HEK293 (cell line): ENCODE data around the gene NOL6.

Experiments used
- CTCF ChIA-PET: fragments of 350-600 bp; formaldehyde crosslinking; extraction: SDS; loops from one replicate; lab custom pipeline; 2021; ENCODE audit warnings: antibody characterized with exemption; lab: Yijun Ruan, JAX
- POLR2A ChIA-PET: fragments of 300-600 bp; formaldehyde crosslinking; extraction: SDS; loops from one replicate; lab custom pipeline; 2020; ENCODE audit warnings: antibody characterized with exemption, inconsistent platforms; lab: Yijun Ruan, JAX
- H3K27ac ChIP-seq: fragments of 200-500 bp; sonication (Bioruptor generic); 2 replicates; pipeline ENCODE4 v1.5.1; 2014; ENCODE audit warnings: low read depth, low read length, control low read depth, inconsistent platforms; ENCODE audit errors: extremely low read depth
- H3K36me3 ChIP-seq, 2 experiments: fragments of 200-500 bp in 1 of 2; sonication (Bioruptor generic) in 1 of 2; 1 replicate in 1 of 2; 2 replicates in 1 of 2; pipeline ENCODE4 v1.5.1; 2014 to 2017; ENCODE audit warnings: inconsistent platforms in 2 of 2, low read length in 2 of 2; ENCODE audit not compliant: control insufficient read depth in 2 of 2, insufficient read depth in 1 of 2
- H3K4me1 ChIP-seq: fragments of 200-500 bp; sonication (Bioruptor generic); 2 replicates; pipeline ENCODE4 v1.5.1; 2014; ENCODE audit warnings: mild to moderate bottlenecking, low read length, inconsistent platforms; ENCODE audit not compliant: control insufficient read depth, insufficient read depth
- H3K4me3 ChIP-seq: 2 replicates; pipeline ENCODE4 v1.5.1; 2011; ENCODE audit warnings: low read depth, mild to moderate bottlenecking, control low read depth, low read length, moderate library complexity
- H3K9me3 ChIP-seq: fragments of 200-500 bp; sonication (Bioruptor generic); 2 replicates; pipeline ENCODE4 v1.5.1; 2014; ENCODE audit warnings: low read depth, low read length, inconsistent platforms; ENCODE audit not compliant: control insufficient read depth, insufficient read depth
- BCL11A ChIP-seq: fragments of 450-650 bp; formaldehyde crosslinking; IDR thresholded peaks from 2 replicates; pipeline ENCODE4 v1.5.1; 2016; ENCODE audit warnings: low read depth, missing biosample characterization, missing genetic modification characterization
- GFI1B ChIP-seq: fragments of 450-650 bp; formaldehyde crosslinking; IDR thresholded peaks from 2 replicates; pipeline ENCODE4 v1.5.1; 2016; ENCODE audit warnings: missing biosample characterization, missing genetic modification characterization
- KLF9 ChIP-seq: fragments of 450-650 bp; formaldehyde crosslinking; IDR thresholded peaks from 2 replicates; pipeline ENCODE4 v1.5.1; 2016; ENCODE audit warnings: missing biosample characterization, missing genetic modification characterization, low read depth
- OSR2 ChIP-seq: fragments of 450-650 bp; formaldehyde crosslinking; IDR thresholded peaks from 2 replicates; pipeline ENCODE4 v1.5.1; 2016; ENCODE audit warnings: missing biosample characterization, missing genetic modification characterization
- SP3 ChIP-seq: fragments of 450-650 bp; formaldehyde crosslinking; IDR thresholded peaks from 2 replicates; pipeline ENCODE4 v1.5.1; 2016; ENCODE audit warnings: missing biosample characterization, missing genetic modification characterization
- ZBTB20 ChIP-seq: fragments of 450-650 bp; formaldehyde crosslinking; IDR thresholded peaks from 2 replicates; pipeline ENCODE4 v1.5.1; 2016; ENCODE audit warnings: missing biosample characterization, missing genetic modification characterization
- ZFP3 ChIP-seq: fragments of 450-650 bp; formaldehyde crosslinking; IDR thresholded peaks from 2 replicates; pipeline ENCODE4 v1.5.1; 2016; ENCODE audit warnings: low read depth, missing biosample characterization, missing genetic modification characterization
- ZFP41 ChIP-seq: fragments of 450-650 bp; formaldehyde crosslinking; IDR thresholded peaks from 2 replicates; pipeline ENCODE4 v1.5.1; 2016; ENCODE audit warnings: missing biosample characterization, missing genetic modification characterization, borderline replicate concordance
- ZIC2 ChIP-seq: fragments of 450-650 bp; formaldehyde crosslinking; IDR thresholded peaks from 2 replicates; pipeline ENCODE4 v1.5.1; 2016; ENCODE audit warnings: missing biosample characterization, missing genetic modification characterization
- ZNF155 ChIP-seq: fragments of 450-650 bp; formaldehyde crosslinking; IDR thresholded peaks from 2 replicates; pipeline ENCODE4 v1.5.1; 2016; ENCODE audit warnings: missing biosample characterization, missing genetic modification characterization
- ZNF184 ChIP-seq: fragments of 450-650 bp; IDR thresholded peaks from 2 replicates; pipeline ENCODE4 v1.5.1; 2018; ENCODE audit warnings: missing biosample characterization, mild to moderate bottlenecking, missing genetic modification characterization
- ZNF23 ChIP-seq: fragments of 450-650 bp; formaldehyde crosslinking; IDR thresholded peaks from 2 replicates; pipeline ENCODE4 v1.5.1; 2016; ENCODE audit warnings: missing biosample characterization, missing genetic modification characterization, borderline replicate concordance
- ZNF433 ChIP-seq: fragments of 450-650 bp; formaldehyde crosslinking; IDR thresholded peaks from 2 replicates; pipeline ENCODE4 v1.5.1; 2016; ENCODE audit warnings: missing biosample characterization, missing genetic modification characterization, low read depth
- ZNF48 ChIP-seq: fragments of 450-650 bp; formaldehyde crosslinking; IDR thresholded peaks from 2 replicates; pipeline ENCODE4 v1.5.1; 2016; ENCODE audit warnings: missing biosample characterization, missing genetic modification characterization
- ZNF561 ChIP-seq: fragments of 450-650 bp; IDR thresholded peaks from 2 replicates; pipeline ENCODE4 v1.5.1; 2018; ENCODE audit warnings: missing biosample characterization, missing genetic modification characterization, borderline replicate concordance
- ZNF629 ChIP-seq: fragments of 450-650 bp; formaldehyde crosslinking; IDR thresholded peaks from 2 replicates; pipeline ENCODE4 v1.5.1; 2017; ENCODE audit warnings: missing biosample characterization, missing genetic modification characterization
- ZNF639 ChIP-seq: fragments of 450-650 bp; formaldehyde crosslinking; IDR thresholded peaks from 2 replicates; pipeline ENCODE4 v1.5.1; 2016; ENCODE audit warnings: missing biosample characterization, missing genetic modification characterization
- ZNF76 ChIP-seq: fragments of 450-650 bp; formaldehyde crosslinking; IDR thresholded peaks from 2 replicates; pipeline ENCODE4; 2016; ENCODE audit warnings: low read depth, missing biosample characterization, missing genetic modification characterization, borderline replicate concordance
- ZNF777 ChIP-seq: fragments of 450-650 bp; formaldehyde crosslinking; IDR thresholded peaks from 2 replicates; pipeline ENCODE4 v1.5.1; 2017; ENCODE audit warnings: missing biosample characterization, missing genetic modification characterization, borderline replicate concordance
- ZNF791 ChIP-seq: fragments of 450-650 bp; formaldehyde crosslinking; IDR thresholded peaks from 2 replicates; pipeline ENCODE4 v1.5.1; 2016; ENCODE audit warnings: missing biosample characterization, missing genetic modification characterization
- TF ChIP-seq, protein P1 (sequence below): fragments of 450-650 bp; formaldehyde crosslinking; IDR thresholded peaks from 2 replicates; pipeline ENCODE4 v1.5.0; 2017; ENCODE audit warnings: missing biosample characterization, missing genetic modification characterization, borderline replicate concordance
- TF ChIP-seq, protein P2 (sequence below): fragments of 450-650 bp; formaldehyde crosslinking; IDR thresholded peaks from 2 replicates; pipeline ENCODE4 v1.5.1; 2016; ENCODE audit warnings: missing biosample characterization, missing genetic modification characterization
- TF ChIP-seq, protein P3 (sequence below): fragments of 450-650 bp; formaldehyde crosslinking; IDR thresholded peaks from 2 replicates; pipeline ENCODE4 v1.5.1; 2016; ENCODE audit warnings: missing biosample characterization, missing genetic modification characterization
- TF ChIP-seq, protein P4 (sequence below): fragments of 450-650 bp; formaldehyde crosslinking; IDR thresholded peaks from 2 replicates; pipeline ENCODE4 v1.5.1; 2017; ENCODE audit warnings: missing biosample characterization, missing genetic modification characterization

The NOL6 gene, protein sequence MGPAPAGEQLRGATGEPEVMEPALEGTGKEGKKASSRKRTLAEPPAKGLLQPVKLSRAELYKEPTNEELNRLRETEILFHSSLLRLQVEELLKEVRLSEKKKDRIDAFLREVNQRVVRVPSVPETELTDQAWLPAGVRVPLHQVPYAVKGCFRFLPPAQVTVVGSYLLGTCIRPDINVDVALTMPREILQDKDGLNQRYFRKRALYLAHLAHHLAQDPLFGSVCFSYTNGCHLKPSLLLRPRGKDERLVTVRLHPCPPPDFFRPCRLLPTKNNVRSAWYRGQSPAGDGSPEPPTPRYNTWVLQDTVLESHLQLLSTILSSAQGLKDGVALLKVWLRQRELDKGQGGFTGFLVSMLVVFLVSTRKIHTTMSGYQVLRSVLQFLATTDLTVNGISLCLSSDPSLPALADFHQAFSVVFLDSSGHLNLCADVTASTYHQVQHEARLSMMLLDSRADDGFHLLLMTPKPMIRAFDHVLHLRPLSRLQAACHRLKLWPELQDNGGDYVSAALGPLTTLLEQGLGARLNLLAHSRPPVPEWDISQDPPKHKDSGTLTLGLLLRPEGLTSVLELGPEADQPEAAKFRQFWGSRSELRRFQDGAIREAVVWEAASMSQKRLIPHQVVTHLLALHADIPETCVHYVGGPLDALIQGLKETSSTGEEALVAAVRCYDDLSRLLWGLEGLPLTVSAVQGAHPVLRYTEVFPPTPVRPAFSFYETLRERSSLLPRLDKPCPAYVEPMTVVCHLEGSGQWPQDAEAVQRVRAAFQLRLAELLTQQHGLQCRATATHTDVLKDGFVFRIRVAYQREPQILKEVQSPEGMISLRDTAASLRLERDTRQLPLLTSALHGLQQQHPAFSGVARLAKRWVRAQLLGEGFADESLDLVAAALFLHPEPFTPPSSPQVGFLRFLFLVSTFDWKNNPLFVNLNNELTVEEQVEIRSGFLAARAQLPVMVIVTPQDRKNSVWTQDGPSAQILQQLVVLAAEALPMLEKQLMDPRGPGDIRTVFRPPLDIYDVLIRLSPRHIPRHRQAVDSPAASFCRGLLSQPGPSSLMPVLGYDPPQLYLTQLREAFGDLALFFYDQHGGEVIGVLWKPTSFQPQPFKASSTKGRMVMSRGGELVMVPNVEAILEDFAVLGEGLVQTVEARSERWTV

DNA sequence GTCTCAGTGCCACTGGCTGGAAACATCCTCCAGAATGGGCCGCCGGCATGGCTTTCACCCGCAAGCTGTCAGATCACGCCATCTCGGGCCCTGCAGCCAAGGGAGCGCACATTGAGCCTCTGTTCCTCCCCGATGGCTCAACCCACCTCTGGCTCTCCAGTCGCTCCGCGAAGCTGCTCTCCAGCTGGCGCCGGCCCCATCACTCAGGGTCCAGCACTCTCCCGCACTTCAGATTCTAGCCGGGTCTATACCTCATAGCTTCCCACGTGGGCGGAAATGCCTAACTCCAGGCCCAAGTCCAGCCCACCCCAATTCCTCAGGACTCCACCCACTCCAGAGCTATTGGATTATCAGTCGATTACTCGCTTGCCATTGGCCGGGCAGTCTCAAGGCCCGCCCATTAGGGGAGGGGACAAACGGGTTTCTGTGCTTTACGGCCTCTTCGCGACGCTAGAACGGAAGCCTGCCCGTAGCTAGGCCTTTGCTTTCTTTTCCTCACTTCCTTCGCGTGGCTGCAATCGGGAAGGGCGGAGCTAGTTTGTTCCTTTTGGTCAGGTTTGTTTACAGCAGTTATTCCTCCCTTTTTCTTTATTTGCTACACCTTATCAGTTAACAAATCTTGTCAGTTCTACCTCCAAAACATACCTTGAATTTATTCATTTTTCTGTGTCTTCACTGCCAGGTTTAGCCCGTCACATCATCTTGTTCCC lies at the start of gene NOL6:
NOL6 (minus strand) TSS at position 282 of the 710 bp plus-strand sequence; CDS start at position 200, 82 bp downstream.
- peak within 1 kb of the TSS; percentile 91 for H3K4me3 ChIP-seq
- peaks cover 8 to 34% of the 10 kb centered on the region in 2 experiments for H3K36me3 ChIP-seq
- H3K9me3 ChIP-seq, result no peaks in the 10 kb centered on the region
- H3K27ac ChIP-seq, result no peak within 1 kb of the TSS
- ChIA-PET POLR2A (interaction anchor here (0.5 to 3.6 kb wide), 33 partner anchors 9 to 574 kb away, joined by 3 to 34 read pairs (median 5); partner anchors contain the start of genes ANKRD18B, AQP3, BAG1 and CHMP5), CTCF (interaction anchor here (0.6 to 9.3 kb wide), 19 partner anchors 9 to 258 kb away, joined by 3 to 176 read pairs (median 6); partner anchors contain the start of genes ANKRD18B, AQP3 and AQP7)
- H3K4me1 ChIP-seq, result no peaks in the 10 kb centered on the region
- TF ChIP-seq ZIC2, result no peak
- TF ChIP-seq, protein P1, sequence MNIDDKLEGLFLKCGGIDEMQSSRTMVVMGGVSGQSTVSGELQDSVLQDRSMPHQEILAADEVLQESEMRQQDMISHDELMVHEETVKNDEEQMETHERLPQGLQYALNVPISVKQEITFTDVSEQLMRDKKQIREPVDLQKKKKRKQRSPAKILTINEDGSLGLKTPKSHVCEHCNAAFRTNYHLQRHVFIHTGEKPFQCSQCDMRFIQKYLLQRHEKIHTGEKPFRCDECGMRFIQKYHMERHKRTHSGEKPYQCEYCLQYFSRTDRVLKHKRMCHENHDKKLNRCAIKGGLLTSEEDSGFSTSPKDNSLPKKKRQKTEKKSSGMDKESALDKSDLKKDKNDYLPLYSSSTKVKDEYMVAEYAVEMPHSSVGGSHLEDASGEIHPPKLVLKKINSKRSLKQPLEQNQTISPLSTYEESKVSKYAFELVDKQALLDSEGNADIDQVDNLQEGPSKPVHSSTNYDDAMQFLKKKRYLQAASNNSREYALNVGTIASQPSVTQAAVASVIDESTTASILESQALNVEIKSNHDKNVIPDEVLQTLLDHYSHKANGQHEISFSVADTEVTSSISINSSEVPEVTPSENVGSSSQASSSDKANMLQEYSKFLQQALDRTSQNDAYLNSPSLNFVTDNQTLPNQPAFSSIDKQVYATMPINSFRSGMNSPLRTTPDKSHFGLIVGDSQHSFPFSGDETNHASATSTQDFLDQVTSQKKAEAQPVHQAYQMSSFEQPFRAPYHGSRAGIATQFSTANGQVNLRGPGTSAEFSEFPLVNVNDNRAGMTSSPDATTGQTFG (tag by site-specific recombination), result no peak
- no peak for TF ChIP-seq ZNF639 (tag by site-specific recombination)
- TF ChIP-seq KLF9 (tag by site-specific recombination), result no peak
- no peak for TF ChIP-seq ZNF561
- peak; percentile 44; the same call in 1 of the 2 replicates for TF ChIP-seq ZNF629 (tag by site-specific recombination)
- no peak for TF ChIP-seq ZNF155 (tag by site-specific recombination)
- TF ChIP-seq OSR2 (tag by site-specific recombination), result no peak
- TF ChIP-seq ZFP3 (tag by site-specific recombination), result no peak
- TF ChIP-seq BCL11A (tag by site-specific recombination), result no peak
- no peak for TF ChIP-seq ZNF23 (tag by site-specific recombination)
- TF ChIP-seq ZNF777 (tag by site-specific recombination), result no peak
- TF ChIP-seq ZNF76 (tag by site-specific recombination), result no peak
- no peak for TF ChIP-seq ZNF48 (tag by site-specific recombination)
- TF ChIP-seq, protein P2, sequence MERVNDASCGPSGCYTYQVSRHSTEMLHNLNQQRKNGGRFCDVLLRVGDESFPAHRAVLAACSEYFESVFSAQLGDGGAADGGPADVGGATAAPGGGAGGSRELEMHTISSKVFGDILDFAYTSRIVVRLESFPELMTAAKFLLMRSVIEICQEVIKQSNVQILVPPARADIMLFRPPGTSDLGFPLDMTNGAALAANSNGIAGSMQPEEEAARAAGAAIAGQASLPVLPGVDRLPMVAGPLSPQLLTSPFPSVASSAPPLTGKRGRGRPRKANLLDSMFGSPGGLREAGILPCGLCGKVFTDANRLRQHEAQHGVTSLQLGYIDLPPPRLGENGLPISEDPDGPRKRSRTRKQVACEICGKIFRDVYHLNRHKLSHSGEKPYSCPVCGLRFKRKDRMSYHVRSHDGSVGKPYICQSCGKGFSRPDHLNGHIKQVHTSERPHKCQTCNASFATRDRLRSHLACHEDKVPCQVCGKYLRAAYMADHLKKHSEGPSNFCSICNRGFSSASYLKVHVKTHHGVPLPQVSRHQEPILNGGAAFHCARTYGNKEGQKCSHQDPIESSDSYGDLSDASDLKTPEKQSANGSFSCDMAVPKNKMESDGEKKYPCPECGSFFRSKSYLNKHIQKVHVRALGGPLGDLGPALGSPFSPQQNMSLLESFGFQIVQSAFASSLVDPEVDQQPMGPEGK (tag by site-specific recombination), result no peak
- TF ChIP-seq, protein P3, sequence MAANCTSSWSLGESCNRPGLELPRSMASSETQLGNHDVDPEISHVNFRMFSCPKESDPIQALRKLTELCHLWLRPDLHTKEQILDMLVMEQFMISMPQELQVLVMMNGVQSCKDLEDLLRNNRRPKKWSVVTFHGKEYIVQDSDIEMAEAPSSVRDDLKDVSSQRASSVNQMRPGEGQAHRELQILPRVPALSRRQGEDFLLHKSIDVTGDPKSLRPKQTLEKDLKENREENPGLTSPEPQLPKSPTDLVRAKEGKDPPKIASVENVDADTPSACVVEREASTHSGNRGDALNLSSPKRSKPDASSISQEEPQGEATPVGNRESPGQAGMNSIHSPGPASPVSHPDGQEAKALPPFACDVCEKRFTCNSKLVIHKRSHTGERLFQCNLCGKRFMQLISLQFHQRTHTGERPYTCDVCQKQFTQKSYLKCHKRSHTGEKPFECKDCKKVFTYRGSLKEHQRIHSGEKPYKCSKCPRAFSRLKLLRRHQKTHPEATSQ (tag by site-specific recombination), result no peak
- no peak for TF ChIP-seq ZNF433 (tag by site-specific recombination)
- TF ChIP-seq, protein P4, sequence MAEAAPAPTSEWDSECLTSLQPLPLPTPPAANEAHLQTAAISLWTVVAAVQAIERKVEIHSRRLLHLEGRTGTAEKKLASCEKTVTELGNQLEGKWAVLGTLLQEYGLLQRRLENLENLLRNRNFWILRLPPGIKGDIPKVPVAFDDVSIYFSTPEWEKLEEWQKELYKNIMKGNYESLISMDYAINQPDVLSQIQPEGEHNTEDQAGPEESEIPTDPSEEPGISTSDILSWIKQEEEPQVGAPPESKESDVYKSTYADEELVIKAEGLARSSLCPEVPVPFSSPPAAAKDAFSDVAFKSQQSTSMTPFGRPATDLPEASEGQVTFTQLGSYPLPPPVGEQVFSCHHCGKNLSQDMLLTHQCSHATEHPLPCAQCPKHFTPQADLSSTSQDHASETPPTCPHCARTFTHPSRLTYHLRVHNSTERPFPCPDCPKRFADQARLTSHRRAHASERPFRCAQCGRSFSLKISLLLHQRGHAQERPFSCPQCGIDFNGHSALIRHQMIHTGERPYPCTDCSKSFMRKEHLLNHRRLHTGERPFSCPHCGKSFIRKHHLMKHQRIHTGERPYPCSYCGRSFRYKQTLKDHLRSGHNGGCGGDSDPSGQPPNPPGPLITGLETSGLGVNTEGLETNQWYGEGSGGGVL, result no peak
- TF ChIP-seq ZNF184 (tag by site-specific recombination), result no peak
- no peak for TF ChIP-seq ZNF791 (tag by site-specific recombination)
- TF ChIP-seq GFI1B (tag by site-specific recombination), result no peak
- TF ChIP-seq ZFP41 (tag by site-specific recombination), result no peak
- no peak for TF ChIP-seq ZBTB20 (tag by site-specific recombination)
- TF ChIP-seq SP3, result peak; percentile 96
